Upper lobe of left lung (tissue), 4 donors: Measurements from ENCODE around the gene PTPN21.

ENCODE experiments used
- CTCF ChIP-seq, 6 experiments: fragments of 450-650 bp in 4 of 6; fragments of 200-600 bp in 2 of 6; sonication (generic) in 2 of 6; IDR thresholded peaks; one replicate each; pipeline ENCODE4 v1.5.1; 2016 to 2019; ENCODE audit warnings: antibody characterized with exemption in 6 of 6
- EP300 ChIP-seq, 4 donors: sonication (generic); formaldehyde crosslinking; IDR thresholded peaks; one replicate each; pipeline ENCODE4 v1.5.1; 2017; ENCODE audit warnings: antibody characterized with exemption in 4 of 4, control low read depth in 2 of 4
- POLR2A ChIP-seq, 4 donors: fragments of 450-650 bp; IDR thresholded peaks; one replicate each; pipeline ENCODE4 v1.5.1; 2016 to 2017; ENCODE audit warnings: antibody characterized with exemption in 4 of 4, mild to moderate bottlenecking in 2 of 4

- no peak for TF ChIP-seq CTCF (IDR thresholded peaks at IDR 0.05)
- TF ChIP-seq EP300 (IDR thresholded peaks at IDR 0.05) = no peak
- TF ChIP-seq POLR2A (IDR thresholded peaks at IDR 0.05) = no peak
Measured at GRCh38 chr14:88476825-88477224, 78.0 kb downstream of the PTPN21 start.
